Fibroblast of the conjunctiva (primary cell): ENCODE results near the gene KCNK1.

Experiments
- DNase-seq: peaks from one replicate; pipeline ENCODE4 v3.0.0-alpha.2; 2010; ENCODE audit warnings: low read depth

Gene KCNK1

GRCh38 chr1:233704898-233705723 lies 91.2 kb downstream of the KCNK1 start:
- no peak for DNase-seq

GRCh38 chr1:233707153-233707879 lies 93.4 kb downstream of the KCNK1 start:
- DNase-seq: peak; percentile 1

DNA sequence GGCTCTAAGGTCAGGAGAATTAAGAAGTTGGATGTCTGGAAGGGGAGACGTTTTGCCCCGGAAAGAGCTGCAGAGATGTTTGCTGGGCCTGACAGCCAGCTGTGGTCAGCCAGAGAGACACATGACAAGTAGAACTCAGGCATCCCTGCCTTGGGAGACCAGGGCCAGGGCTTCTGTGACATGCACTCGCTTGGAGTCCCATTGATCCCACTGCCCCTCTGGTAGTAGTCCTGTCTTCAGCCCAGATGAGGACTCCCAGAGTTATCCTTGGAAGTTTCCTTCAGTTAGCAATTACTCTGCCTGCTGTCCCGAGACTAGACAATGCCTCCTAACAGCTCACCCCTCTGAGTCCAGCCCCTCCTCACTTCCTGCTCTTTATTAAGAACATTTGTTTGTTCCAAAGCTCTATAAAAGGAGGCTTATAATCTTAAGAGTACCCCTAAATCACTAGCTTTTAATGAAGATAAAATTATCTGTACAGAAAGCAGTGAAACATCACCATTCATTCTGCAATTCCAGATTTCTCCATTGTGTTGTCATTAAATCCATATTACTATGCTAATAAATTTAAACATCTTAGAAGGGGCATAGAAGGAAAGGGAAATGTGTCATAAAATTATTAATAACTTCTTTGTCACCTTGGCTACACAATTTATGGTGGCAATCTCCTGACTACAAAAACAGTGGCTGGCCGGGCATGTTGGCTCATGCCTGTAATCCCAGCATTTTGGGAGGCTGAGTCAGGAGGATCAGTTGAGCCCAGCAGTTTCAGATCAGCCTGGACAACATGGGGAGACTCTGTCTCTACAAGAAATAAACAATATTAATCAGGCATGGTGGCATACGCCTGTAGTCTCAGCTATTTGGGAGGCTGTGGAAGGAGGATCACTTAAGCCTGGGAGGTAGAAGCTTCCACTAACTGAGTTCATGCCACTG lies 94.2 kb downstream of the KCNK1 start:
- DNase-seq: no peak

DNA sequence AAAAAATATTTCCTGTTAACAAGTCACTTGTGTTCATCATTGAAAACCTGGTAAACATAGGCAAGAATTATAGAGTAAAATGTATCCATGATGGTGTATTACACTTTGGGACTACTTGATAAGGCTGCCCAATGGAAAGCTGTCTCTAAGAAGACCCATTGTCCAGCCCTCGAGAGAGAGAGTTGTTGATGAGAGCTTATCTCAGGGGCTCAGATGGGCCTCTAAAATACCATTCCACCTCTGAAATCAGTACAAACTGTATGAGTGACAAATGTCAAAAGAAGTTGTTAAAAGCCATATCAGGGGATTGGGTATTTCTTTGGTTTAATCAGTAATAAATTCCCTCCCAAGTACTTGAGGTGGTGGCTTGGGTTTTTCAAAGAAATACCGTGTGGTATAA lies 96.1 kb downstream of the KCNK1 start:
- no peak for DNase-seq

DNA sequence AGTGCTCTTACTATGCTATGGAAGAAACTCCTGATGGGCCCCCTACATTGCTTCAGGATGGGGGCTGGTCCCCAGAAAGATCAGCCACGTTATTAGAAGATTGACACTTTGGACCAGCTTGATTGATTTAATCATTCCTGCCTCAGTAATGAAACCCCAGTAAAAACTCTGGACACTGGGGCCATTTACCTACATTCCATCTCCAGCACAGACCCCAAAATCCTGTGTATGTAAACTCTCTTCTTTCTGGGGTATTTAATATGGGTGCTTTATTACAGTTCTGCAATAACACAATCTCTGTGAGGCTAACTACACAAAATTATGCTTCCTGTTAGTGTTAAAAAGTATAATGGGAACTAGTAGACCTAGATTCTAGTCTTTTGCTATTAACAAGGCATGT lies 96.6 kb downstream of the KCNK1 start:
- no peak for DNase-seq

DNA sequence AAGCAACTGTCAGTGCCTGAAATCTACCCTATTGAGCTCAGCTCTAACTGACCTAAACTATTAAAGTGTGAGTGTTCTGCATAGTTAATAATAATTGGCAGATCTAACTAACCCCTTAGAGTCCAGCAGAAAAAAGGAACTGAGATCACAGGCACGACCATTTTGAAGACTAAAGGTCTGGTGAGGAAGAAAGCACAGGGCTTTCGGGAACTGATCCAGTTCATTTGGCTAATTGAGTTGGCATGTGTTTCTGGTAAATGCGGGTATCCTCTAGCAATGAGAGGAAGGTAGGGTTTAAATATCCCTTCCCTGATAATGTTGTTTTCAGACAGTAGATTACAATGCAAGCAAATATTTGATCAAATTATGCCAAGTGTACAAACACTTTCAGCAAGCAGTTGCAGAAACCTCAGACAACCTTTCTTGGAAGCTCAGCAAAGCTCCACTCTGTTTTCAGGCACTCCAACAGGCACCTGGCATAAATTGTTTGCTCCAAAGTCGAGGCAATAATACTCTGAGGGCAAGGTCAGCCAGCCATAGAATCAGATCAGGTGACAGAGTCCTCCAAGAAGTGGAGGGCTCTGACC lies 100.8 kb downstream of the KCNK1 start:
- DNase-seq: no peak

GRCh38 chr1:233718057-233718456 lies 104.2 kb downstream of the KCNK1 start:
- DNase-seq: no peak

DNA sequence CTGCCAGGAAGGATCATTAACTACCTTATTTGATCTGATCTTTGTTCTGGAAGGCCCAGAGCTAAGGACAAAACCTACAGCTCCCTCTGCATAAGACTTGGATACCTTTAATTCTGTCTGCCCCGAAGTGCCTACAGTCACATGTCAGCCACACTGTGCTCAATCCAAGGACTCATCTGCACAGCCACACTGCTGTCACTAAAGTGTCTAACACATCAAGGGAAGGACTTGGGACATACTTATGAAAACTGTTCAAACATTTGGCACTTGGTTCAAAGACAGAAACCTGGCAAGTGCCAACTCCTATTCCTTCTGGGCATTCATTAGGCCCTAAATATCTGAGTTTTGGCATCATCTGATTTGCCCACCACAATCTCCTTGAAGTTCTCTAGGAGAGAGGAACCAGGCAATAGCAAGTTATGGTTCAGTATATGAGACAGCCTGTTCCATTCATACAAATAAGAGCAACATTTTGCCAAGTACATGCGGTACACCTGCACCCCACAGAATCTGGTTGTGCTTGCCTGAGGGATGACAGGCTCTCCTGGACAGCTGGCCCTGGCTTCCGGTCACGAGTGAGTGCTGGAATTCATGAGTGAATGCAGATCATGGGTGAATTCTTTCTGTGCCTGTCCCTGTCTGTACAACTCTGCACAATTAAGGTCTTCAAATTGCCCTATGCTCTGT lies 105.9 kb downstream of the KCNK1 start:
- no peak for DNase-seq

DNA sequence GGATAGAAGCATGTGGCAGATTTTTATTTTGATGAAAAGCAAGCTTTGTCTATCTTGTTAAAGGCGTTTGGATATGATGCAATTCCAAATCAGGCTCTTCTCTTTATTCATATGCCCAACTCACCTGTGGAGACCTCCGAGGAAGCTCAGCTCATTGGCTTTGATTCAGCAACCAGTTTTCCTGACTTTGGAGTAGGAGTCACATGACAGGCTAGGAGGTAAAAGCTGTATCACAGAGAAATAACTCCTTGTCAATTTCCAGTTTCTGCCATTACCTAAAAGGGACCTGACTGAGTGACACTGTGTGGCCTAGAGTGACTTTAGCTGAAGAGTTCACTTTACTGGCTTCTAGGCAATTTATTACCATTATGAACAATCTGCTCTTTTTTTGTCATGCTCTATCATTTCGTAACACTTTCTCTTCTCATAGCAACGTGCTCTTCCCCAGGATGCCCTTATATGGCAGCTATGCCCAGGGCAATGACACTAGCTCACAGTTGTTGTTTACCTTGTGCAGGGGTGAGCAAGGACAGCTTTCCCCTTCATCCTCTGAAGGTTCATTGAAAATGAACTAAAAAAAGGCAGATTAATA lies 107.2 kb downstream of the KCNK1 start:
- DNase-seq: no peak
